ENCODE results near the gene MTURN. TPM values are rescaled to one million over a fixed set of nuclear protein-coding genes. Genes with fewer than 3 reads are reported as not detected.

Gene MTURN
- total and polyA plus RNA-seq, 2 donors (not counting 3 experiments of a cell fraction or from before 2014, with no cell fraction given), result 4.9 to 6.6 TPM

DNA sequence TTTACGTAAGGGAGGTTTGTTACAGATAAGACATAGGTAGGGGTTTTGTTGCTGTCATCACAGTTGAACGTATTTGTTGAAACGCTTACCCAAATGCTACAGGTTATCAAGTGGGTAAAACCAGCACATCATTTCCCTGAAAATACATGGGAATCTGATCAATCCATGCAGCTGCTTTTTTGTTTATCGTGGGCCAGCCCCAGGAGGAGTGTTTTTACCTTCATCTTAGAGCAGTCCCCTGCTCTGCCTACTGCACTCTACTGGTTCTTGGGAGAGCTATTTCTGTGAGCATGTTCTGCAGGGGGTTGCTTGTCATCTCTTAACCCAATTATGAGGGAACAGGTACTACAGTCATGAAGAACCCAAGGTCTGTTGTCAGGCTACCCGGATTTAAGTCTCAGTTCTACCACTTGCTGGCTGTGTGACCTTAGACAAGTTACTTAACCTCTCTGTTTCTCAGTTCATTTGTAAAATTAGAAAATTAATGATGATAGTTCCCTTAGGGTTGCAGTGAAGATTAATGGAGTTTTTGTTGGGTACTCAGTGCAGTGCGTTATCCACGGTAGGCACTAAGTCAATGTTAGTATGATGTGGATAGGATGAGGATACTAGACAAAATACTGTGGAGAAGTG lies 15.0 kb downstream of the MTURN start:
- Histone ChIP-seq H2AFZ (ENCODE audit: low read depth, low read length) (no peak overlapping the region), H3K79me2 (ENCODE audit: control insufficient read depth, insufficient read depth, low read length) (no peaks in the 10 kb centered on the region), H3K9me3 (replicated peaks; ENCODE audit: control insufficient read depth, insufficient read depth, low read length) (no peaks in the 10 kb centered on the region), H3K4me3 (replicated peaks in 1 of 3; ENCODE audit: insufficient read depth in 1 of 3, low read depth in 1 of 3, low read length in 3 of 3) (no peak overlapping the region), H3K9me1 (replicated peaks; ENCODE audit: control insufficient read depth, extremely low read depth, insufficient read depth, low read length) (no peaks in the 10 kb centered on the region), H3K36me3 (ENCODE audit: control insufficient read depth in 2 of 2, extremely low read depth in 1 of 2, insufficient read depth in 2 of 2, low read length in 2 of 2) (no peaks in the 10 kb centered on the region), H3K9ac (replicated peaks; ENCODE audit: extremely low read depth, insufficient read depth, low read length) (no peak overlapping the region), H3K4me1 (ENCODE audit: control insufficient read depth, extremely low read depth, insufficient read depth, low read length) (no peaks in the 10 kb centered on the region), H3K27me3 (ENCODE audit: control insufficient read depth in 2 of 2, insufficient read depth in 2 of 2, low read length in 2 of 2) (no peaks in the 10 kb centered on the region), H3K27ac (ENCODE audit: insufficient read depth, low read depth, low read length) (no peak overlapping the region), H3K4me2 (ENCODE audit: insufficient read depth, low read length) (no peak overlapping the region), H4K20me1 (replicated peaks; ENCODE audit: control insufficient read depth, extremely low read depth, insufficient read depth, low read length) (no peaks in the 10 kb centered on the region)
- ChIA-PET CTCF (no interaction called here), POLR2A (no interaction called here)
- FAIRE-seq (no peak), DNase-seq (ENCODE audit: low read depth, low spot score) (no peak)
- no TSS peak for BruUV-seq (replicated peaks)
- dilution Hi-C loops (cut with MboI; ENCODE audit: extremely low pct_ligation_motif_present, low sequenced_read_pairs), result no loop called here
- intact Hi-C loops (cut with micrococcal nuclease), result no loop called here
- TF ChIP-seq POLR2A (IDR thresholded peaks at IDR 0.05; ENCODE audit: low read depth, low read length) (no peak), FOS (IDR thresholded peaks at IDR 0.05; ENCODE audit: borderline replicate concordance, insufficient read depth, low read length) (no peak), JUN (IDR thresholded peaks at IDR 0.05; ENCODE audit: borderline replicate concordance, insufficient read depth, insufficient read length, low read depth) (no peak), MYC (IDR thresholded peaks at IDR 0.05; ENCODE audit: low read depth, low read length) (no peak), POLR2AphosphoS5 (IDR thresholded peaks at IDR 0.05; ENCODE audit: insufficient read depth, low read depth, low read length) (no peak), EZH2 (IDR thresholded peaks at IDR 0.05; ENCODE audit: borderline replicate concordance, low read depth, low read length, severe bottlenecking) (no peak), GATA2 (IDR thresholded peaks at IDR 0.05; ENCODE audit: insufficient read depth, insufficient read length, low read depth, low read length) (no peak)
- TF ChIP-seq, protein P1, sequence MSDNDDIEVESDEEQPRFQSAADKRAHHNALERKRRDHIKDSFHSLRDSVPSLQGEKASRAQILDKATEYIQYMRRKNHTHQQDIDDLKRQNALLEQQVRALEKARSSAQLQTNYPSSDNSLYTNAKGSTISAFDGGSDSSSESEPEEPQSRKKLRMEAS (IDR thresholded peaks at IDR 0.05; ENCODE audit: insufficient read depth, insufficient read length), result no peak
- TF ChIP-seq, protein P2, sequence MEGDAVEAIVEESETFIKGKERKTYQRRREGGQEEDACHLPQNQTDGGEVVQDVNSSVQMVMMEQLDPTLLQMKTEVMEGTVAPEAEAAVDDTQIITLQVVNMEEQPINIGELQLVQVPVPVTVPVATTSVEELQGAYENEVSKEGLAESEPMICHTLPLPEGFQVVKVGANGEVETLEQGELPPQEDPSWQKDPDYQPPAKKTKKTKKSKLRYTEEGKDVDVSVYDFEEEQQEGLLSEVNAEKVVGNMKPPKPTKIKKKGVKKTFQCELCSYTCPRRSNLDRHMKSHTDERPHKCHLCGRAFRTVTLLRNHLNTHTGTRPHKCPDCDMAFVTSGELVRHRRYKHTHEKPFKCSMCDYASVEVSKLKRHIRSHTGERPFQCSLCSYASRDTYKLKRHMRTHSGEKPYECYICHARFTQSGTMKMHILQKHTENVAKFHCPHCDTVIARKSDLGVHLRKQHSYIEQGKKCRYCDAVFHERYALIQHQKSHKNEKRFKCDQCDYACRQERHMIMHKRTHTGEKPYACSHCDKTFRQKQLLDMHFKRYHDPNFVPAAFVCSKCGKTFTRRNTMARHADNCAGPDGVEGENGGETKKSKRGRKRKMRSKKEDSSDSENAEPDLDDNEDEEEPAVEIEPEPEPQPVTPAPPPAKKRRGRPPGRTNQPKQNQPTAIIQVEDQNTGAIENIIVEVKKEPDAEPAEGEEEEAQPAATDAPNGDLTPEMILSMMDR (IDR thresholded peaks at IDR 0.05; ENCODE audit: extremely low read depth in 1 of 2, insufficient read depth in 1 of 2, low read depth in 1 of 2, low read length in 2 of 2), result no peak

All from endothelial cell of umbilical vein (primary cell).